Tibial nerve (tissue), 4 donors: ENCODE results near the gene CTNNAL1. TPM values are rescaled to one million over a fixed set of nuclear protein-coding genes. Genes with fewer than 3 reads are reported as not detected.
"Not testable (repeated sequence)": the region's sequence is repeated elsewhere in the genome, so short reads cannot be mapped to it uniquely, and the experiment has no call there.

ENCODE experiments used
- DNase-seq, 2 donors: peaks; one replicate each; pipeline ENCODE4 v3.0.0-alpha.2; 2019; ENCODE audit warnings: low spot score in 2 of 2
- H3K27ac ChIP-seq, 4 donors: fragments of 200-600 bp; sonication (generic) in 3 of 4; one replicate each; pipeline ENCODE4 v1.5.1; 2017 to 2019; ENCODE audit warnings: mild to moderate bottlenecking in 1 of 4
- H3K27me3 ChIP-seq, 2 donors: fragments of 200-600 bp; sonication (generic) in 1 of 2; one replicate each; pipeline versions ENCODE4 v1.5.1 to v1.6.0; 2017 to 2019
- H3K36me3 ChIP-seq, 3 donors: fragments of 200-600 bp; sonication (generic); one replicate each; pipeline ENCODE4 v1.5.1; 2018 to 2019
- H3K4me1 ChIP-seq, 4 donors: fragments of 200-600 bp; sonication (generic) in 3 of 4; one replicate each; pipeline ENCODE4 v1.5.1; 2017 to 2019
- H3K4me3 ChIP-seq, 4 donors: fragments of 200-600 bp; sonication (generic) in 3 of 4; one replicate each; pipeline ENCODE4 v1.5.1; 2017 to 2019; ENCODE audit warnings: mild to moderate bottlenecking in 1 of 4, moderate library complexity in 1 of 4
- H3K9me3 ChIP-seq, 4 donors: fragments of 200-600 bp; sonication (generic) in 3 of 4; one replicate each; pipeline ENCODE4 v1.5.1; 2017 to 2019
- CTCF ChIP-seq, 5 experiments: fragments of 200-600 bp in 3 of 5; fragments of 450-650 bp in 2 of 5; sonication (generic) in 3 of 5; IDR thresholded peaks; one replicate each; pipeline ENCODE4 v1.5.1; 2016 to 2019; ENCODE audit warnings: antibody characterized with exemption in 5 of 5, mild to moderate bottlenecking in 3 of 5, moderate library complexity in 2 of 5
- EP300 ChIP-seq, 2 donors: sonication (generic); formaldehyde crosslinking; IDR thresholded peaks; one replicate each; pipeline ENCODE4 v1.6.1; 2017; ENCODE audit warnings: antibody characterized with exemption in 2 of 2, mild to moderate bottlenecking in 1 of 2
- POLR2A ChIP-seq, 2 donors: fragments of 450-650 bp; IDR thresholded peaks; one replicate each; pipeline ENCODE4 v1.6.1; 2017; ENCODE audit warnings: antibody characterized with exemption in 2 of 2, mild to moderate bottlenecking in 2 of 2, moderate library complexity in 2 of 2
- whole genome bisulfite sequencing, 2 donors: methylation state at CpG; one replicate each; pipeline ENCODE4 v1.1.5; 2018; 5-methylcytosine and 5-hydroxymethylcytosine counted together
- total RNA-seq, 4 donors: library from RNA; depleted of rRNA; stranded (reverse); fragments of >200 nt; gene quantifications; one replicate each; pipeline ENCODE4 v1.1.0, GENCODE V29; 2016

Gene CTNNAL1
- total RNA-seq, 4 donors from 2014 or later = 52.8 to 144 (median 118) TPM

- 83 to 92% methylated on average over 2 of the region's 2 CpGs for WGBS, 2 donors
- H3K27me3 ChIP-seq = no peaks in the 10 kb centered on the region
- DNase-seq = no peak
- no peak overlapping the region for H3K27ac ChIP-seq
- peaks cover 0 to 5% (median 0%) of the 10 kb centered on the region in 4 donors for H3K4me1 ChIP-seq
- no peaks in the 10 kb centered on the region for H3K9me3 ChIP-seq
- TF ChIP-seq EP300 (IDR thresholded peaks at IDR 0.05) = no peak
- no peak for TF ChIP-seq CTCF (IDR thresholded peaks at IDR 0.05)
- TF ChIP-seq POLR2A (IDR thresholded peaks at IDR 0.05) = no peak
- no peak overlapping the region for H3K4me3 ChIP-seq
- H3K36me3 ChIP-seq = peaks cover 0 to 41% (median 0%) of the 10 kb centered on the region in 3 donors
Measured at GRCh38 chr9:108980893-108981292, 32.4 kb downstream of the CTNNAL1 start.

GRCh38 chr9:108978205-108978604 is 35.1 kb downstream of the CTNNAL1 start:
- no peaks in the 10 kb centered on the region for H3K9me3 ChIP-seq
- H3K4me1 ChIP-seq = peaks cover 0 to 14% (median 8%) of the 10 kb centered on the region in 4 donors
- WGBS, 2 donors = 26 to 39% methylated on average over 1 of the region's 1 CpG
- no peak overlapping the region for H3K4me3 ChIP-seq
- no peak for DNase-seq
- H3K36me3 ChIP-seq = peaks cover 0 to 42% (median 0%) of the 10 kb centered on the region in 3 donors
- TF ChIP-seq EP300 (IDR thresholded peaks at IDR 0.05) (no peak), POLR2A (IDR thresholded peaks at IDR 0.05) (no peak), CTCF (IDR thresholded peaks at IDR 0.05) (no peak)
- no peaks in the 10 kb centered on the region for H3K27me3 ChIP-seq
- H3K27ac ChIP-seq = no peak overlapping the region

- Histone ChIP-seq H3K36me3 (peaks cover 0 to 38% (median 0%) of the 10 kb centered on the region in 3 donors), H3K4me1 (peaks cover 0 to 29% (median 12%) of the 10 kb centered on the region in 4 donors), H3K27me3 (no peaks in the 10 kb centered on the region), H3K9me3 (no peaks in the 10 kb centered on the region), H3K27ac (peak overlapping the region in 2 of 4 donors; percentile 48 to 59), H3K4me3 (no peak overlapping the region)
- no peak for TF ChIP-seq CTCF (IDR thresholded peaks at IDR 0.05)
- peak in 1 of 2 donors; percentile 17 for TF ChIP-seq EP300 (IDR thresholded peaks at IDR 0.05)
- WGBS, 2 donors = 9 to 13% methylated on average over 5 of the region's 5 CpGs
- DNase-seq = no peak
Measured at GRCh38 chr9:108973895-108974294, 39.4 kb downstream of the CTNNAL1 start.

GRCh38 chr9:108972626-108973209 is 40.6 kb downstream of the CTNNAL1 start:
- Histone ChIP-seq H3K4me3 (no peak overlapping the region), H3K27me3 (no peaks in the 10 kb centered on the region), H3K9me3 (no peaks in the 10 kb centered on the region), H3K4me1 (peaks cover 0 to 29% (median 12%) of the 10 kb centered on the region in 4 donors), H3K36me3 (peaks cover 0 to 42% (median 0%) of the 10 kb centered on the region in 3 donors), H3K27ac (peak overlapping the region in 2 of 4 donors; percentile 59 to 70)
- WGBS, 2 donors = 23 to 34% methylated on average over 2 of the region's 2 CpGs
- DNase-seq = no peak
- TF ChIP-seq POLR2A (IDR thresholded peaks at IDR 0.05) (no peak), CTCF (IDR thresholded peaks at IDR 0.05) (no peak), EP300 (IDR thresholded peaks at IDR 0.05) (no peak)

- H3K4me3 ChIP-seq = no peak overlapping the region
- no peaks in the 10 kb centered on the region for H3K27me3 ChIP-seq
- WGBS, 2 donors = 73 to 79% methylated on average over 3 of the region's 3 CpGs
- peaks cover 0 to 47% (median 0%) of the 10 kb centered on the region in 3 donors for H3K36me3 ChIP-seq
- TF ChIP-seq CTCF (IDR thresholded peaks at IDR 0.05) (no peak), EP300 (IDR thresholded peaks at IDR 0.05) (no peak), POLR2A (IDR thresholded peaks at IDR 0.05) (no peak)
- no peak for DNase-seq
- peaks cover 0 to 29% (median 12%) of the 10 kb centered on the region in 4 donors for H3K4me1 ChIP-seq
- peak overlapping the region in 2 of 4 donors; percentile 59 to 70 for H3K27ac ChIP-seq
- H3K9me3 ChIP-seq = no peaks in the 10 kb centered on the region
Measured at GRCh38 chr9:108972186-108972585, 41.1 kb downstream of the CTNNAL1 start.

GRCh38 chr9:108971392-108971791 is 41.9 kb downstream of the CTNNAL1 start:
- not testable (repeated sequence) for H3K9me3 ChIP-seq, H3K4me3 ChIP-seq, DNase-seq, H3K27me3 ChIP-seq
- peaks cover 0 to 53% (median 0%) of the 10 kb centered on the region in 3 donors for H3K36me3 ChIP-seq
- 91 to 92% methylated on average over 2 of the region's 2 CpGs for WGBS, 2 donors
- peak overlapping the region in 1 of 4 donors; percentile 70 for H3K27ac ChIP-seq
- peaks cover 0 to 29% (median 12%) of the 10 kb centered on the region in 4 donors for H3K4me1 ChIP-seq
